SK-N-MC (cell line): ENCODE measurements around the gene CPXM2.

Experiments
- EZH2 ChIP-seq: fragments of 200-600 bp; sonication (generic); IDR thresholded peaks from one replicate; pipeline ENCODE4 v1.6.1; 2017; ENCODE audit warnings: antibody characterized with exemption
- FOXP2 ChIP-seq: optimal IDR thresholded peaks from 2 replicates; pipeline ENCODE3; 2011; ENCODE audit warnings: mild to moderate bottlenecking, moderate library complexity; ENCODE audit not compliant: insufficient read depth; ENCODE audit errors: extremely low read length, control extremely low read depth
- POLR2AphosphoS5 ChIP-seq: IDR thresholded peaks from 2 replicates; pipeline ENCODE4 v1.6.1; 2012; ENCODE audit warnings: mild to moderate bottlenecking, low read depth, low read length, borderline replicate concordance

- TF ChIP-seq FOXP2: no peak
- no peak for TF ChIP-seq POLR2AphosphoS5
- TF ChIP-seq EZH2: no peak
These were observed 36.8 kb upstream of the CPXM2 start for GRCh38 chr10:123928427-123928826.
